HepG2 (cell line): Measurements from ENCODE around the gene GPS1. TPM values are rescaled to one million over a fixed set of nuclear protein-coding genes. Genes with fewer than 3 reads are reported as not detected.

Source experiments
- DMTF1 ChIP-seq: sonication (generic); formaldehyde crosslinking; IDR thresholded peaks from 2 replicates; pipeline ENCODE4 v1.4.0; 2020; ENCODE audit warnings: mild to moderate bottlenecking, missing genetic modification reagents
- EZH2 ChIP-seq: conservative IDR thresholded peaks from 2 replicates; pipeline ENCODE4 v1.6.1; 2012; ENCODE audit warnings: mild to moderate bottlenecking, low read depth, low read length, moderate library complexity
- JARID2 ChIP-seq: sonication (generic); formaldehyde crosslinking; IDR thresholded peaks from 2 replicates; pipeline ENCODE4 v1.8.1; 2023; ENCODE audit warnings: missing genetic modification reagents, inconsistent platforms; ENCODE audit not compliant: insufficient replicate concordance
- KDM4B ChIP-seq: sonication (generic); formaldehyde crosslinking; IDR thresholded peaks from 2 replicates; pipeline ENCODE4 v1.4.0; 2020; ENCODE audit warnings: missing genetic modification reagents
- MXD4 ChIP-seq: IDR thresholded peaks from 2 replicates; pipeline ENCODE4 v1.6.1; 2016; ENCODE audit warnings: mild to moderate bottlenecking, missing biosample characterization, missing genetic modification reagents
- PAF1 ChIP-seq: IDR thresholded peaks from 2 replicates; pipeline ENCODE4 v1.6.1; 2016; ENCODE audit warnings: missing genetic modification reagents, missing compliant biosample characterization
- RFX5 ChIP-seq: IDR thresholded peaks from 2 replicates; pipeline ENCODE4 v1.6.1; 2011; ENCODE audit warnings: low read depth, low read length, improper control_type of control experiment
- RFXAP ChIP-seq: sonication (generic); formaldehyde crosslinking; IDR thresholded peaks from 2 replicates; pipeline ENCODE4 v1.4.0; 2020; ENCODE audit warnings: missing genetic modification reagents, borderline replicate concordance
- SIX4 ChIP-seq: sonication (generic); formaldehyde crosslinking; IDR thresholded peaks from 2 replicates; pipeline ENCODE4 v1.4.0; 2020; ENCODE audit warnings: missing genetic modification reagents
- STAT5B ChIP-seq: sonication (generic); formaldehyde crosslinking; IDR thresholded peaks from 2 replicates; pipeline ENCODE4 v1.4.0; 2020; ENCODE audit warnings: missing genetic modification reagents
- XBP1 ChIP-seq: sonication (generic); formaldehyde crosslinking; IDR thresholded peaks from 2 replicates; pipeline ENCODE4 v1.5.0; 2020; ENCODE audit warnings: missing genetic modification reagents
- ZKSCAN5 ChIP-seq: sonication (generic); formaldehyde crosslinking; IDR thresholded peaks from 2 replicates; pipeline ENCODE4 v1.5.1; 2020; ENCODE audit warnings: mild to moderate bottlenecking, missing genetic modification reagents
- ZKSCAN8 ChIP-seq: IDR thresholded peaks from 2 replicates; pipeline ENCODE4 v1.6.1; 2016; ENCODE audit warnings: borderline replicate concordance, missing genetic modification reagents, missing compliant biosample characterization
- ZNF160 ChIP-seq: sonication (generic); formaldehyde crosslinking; IDR thresholded peaks from 2 replicates; pipeline ENCODE4 v1.8.0; 2022; ENCODE audit warnings: mild to moderate bottlenecking, inconsistent platforms, missing genetic modification reagents
- ZNF20 ChIP-seq: sonication (generic); formaldehyde crosslinking; IDR thresholded peaks from 2 replicates; pipeline ENCODE4 v1.4.0; 2020; ENCODE audit warnings: mild to moderate bottlenecking, moderate library complexity, missing genetic modification reagents
- ZNF646 ChIP-seq: sonication (generic); formaldehyde crosslinking; IDR thresholded peaks from 2 replicates; pipeline ENCODE4 v1.9.0; 2021; ENCODE audit warnings: mild to moderate bottlenecking, missing genetic modification reagents
- ZNF766 ChIP-seq: sonication (generic); formaldehyde crosslinking; IDR thresholded peaks from 2 replicates; pipeline ENCODE4 v1.5.0; 2020; ENCODE audit warnings: missing genetic modification reagents, borderline replicate concordance
- polyA plus RNA-seq, 8 experiments: library from polyadenylated mRNA; depleted of rRNA in 3 of 8; stranded (reverse) in 7 of 8; unstranded in 1 of 8; fragments of >200 nt; fragmentation: Illumina TruSeq in 4 of 8; extraction: Trizol in 4 of 8; gene quantifications; 2 replicates each; pipeline versions ENCODE4 v1.2.1 to v1.2.3, GENCODE V29; 2011 to 2016; ENCODE audit warnings: low read depth in 4 of 8, missing spikeins in 1 of 8, mixed read lengths in 1 of 8; ENCODE audit not compliant: insufficient read depth in 1 of 8
- total RNA-seq, 5 experiments: library from RNA; depleted of rRNA; stranded (reverse); fragments of >200 nt; fragmentation: Illumina TruSeq; extraction: Trizol; gene quantifications; 2 replicates each; pipeline ENCODE4 v1.2.3, GENCODE V29; 2016; ENCODE audit warnings: low read depth in 1 of 5
- TF ChIP-seq, protein P1 (sequence below): sonication (generic); formaldehyde crosslinking; IDR thresholded peaks from 2 replicates; pipeline ENCODE4 v1.8.1; 2023; ENCODE audit warnings: mild to moderate bottlenecking, inconsistent platforms, moderate library complexity, missing genetic modification reagents, borderline replicate concordance
- TF ChIP-seq, protein P2 (sequence below): sonication (generic); formaldehyde crosslinking; IDR thresholded peaks from 2 replicates; pipeline ENCODE4 v1.8.0; 2022; ENCODE audit warnings: missing genetic modification reagents, low read depth, mild to moderate bottlenecking, borderline replicate concordance

The GPS1 gene
- total and polyA plus RNA-seq, 2 of the 13 experiments (the other 11 are each of a cell fraction or from before 2014, with no cell fraction given), result 124 to 128 TPM

DNA sequence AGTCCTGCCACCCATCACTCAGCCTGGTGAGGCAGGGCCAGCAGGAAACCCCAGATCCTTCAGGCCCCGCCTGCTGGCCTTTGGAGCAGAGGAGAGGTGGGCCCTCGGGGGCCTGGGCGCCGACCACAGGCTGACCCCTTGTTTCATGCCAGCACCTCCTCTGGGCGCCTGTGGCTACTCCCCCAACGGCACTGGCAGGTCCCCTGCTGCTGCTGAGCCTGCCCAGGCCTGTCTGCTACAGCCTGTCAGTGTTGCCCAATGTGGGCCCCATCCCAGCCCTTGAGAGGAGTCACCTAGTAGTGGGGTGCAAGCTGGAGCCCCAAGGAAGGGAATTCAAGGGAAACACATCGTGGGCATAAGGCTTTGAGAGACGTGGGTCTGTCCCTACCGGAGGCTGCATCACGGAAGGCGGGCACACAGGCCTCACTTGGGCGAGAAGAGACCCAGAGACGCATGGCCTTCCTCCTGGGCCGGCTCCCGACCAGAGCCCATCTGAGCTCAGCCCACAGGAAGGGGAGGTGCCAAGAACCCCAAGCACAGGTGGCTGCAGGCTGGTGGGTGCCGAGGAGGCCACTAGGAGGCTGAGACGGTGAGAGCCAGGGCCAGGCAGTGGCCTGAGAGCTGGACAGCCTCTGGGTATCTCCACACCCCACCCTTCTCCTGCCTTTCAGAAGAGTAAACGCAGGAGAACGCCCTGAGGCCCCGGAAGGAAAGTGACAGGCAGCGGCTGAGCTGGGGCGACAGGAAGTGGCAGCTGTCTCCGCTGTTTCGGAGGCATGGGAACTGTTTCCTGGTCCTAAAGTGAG is 54.4 kb downstream of the GPS1 start (continued):
- TF ChIP-seq ZNF646 (CRISPR knock-in tag), result no peak
- 0 out of 2 replicates have a peak, but pooled peaks have one; percentile 57 for TF ChIP-seq ZNF766
- no peak for TF ChIP-seq ZKSCAN5 (CRISPR knock-in tag)
- TF ChIP-seq JARID2 (CRISPR knock-in tag), result no peak
- TF ChIP-seq ZNF20, result no peak
- no peak for TF ChIP-seq RFX5
- no peak for TF ChIP-seq KDM4B
- TF ChIP-seq, protein P1, sequence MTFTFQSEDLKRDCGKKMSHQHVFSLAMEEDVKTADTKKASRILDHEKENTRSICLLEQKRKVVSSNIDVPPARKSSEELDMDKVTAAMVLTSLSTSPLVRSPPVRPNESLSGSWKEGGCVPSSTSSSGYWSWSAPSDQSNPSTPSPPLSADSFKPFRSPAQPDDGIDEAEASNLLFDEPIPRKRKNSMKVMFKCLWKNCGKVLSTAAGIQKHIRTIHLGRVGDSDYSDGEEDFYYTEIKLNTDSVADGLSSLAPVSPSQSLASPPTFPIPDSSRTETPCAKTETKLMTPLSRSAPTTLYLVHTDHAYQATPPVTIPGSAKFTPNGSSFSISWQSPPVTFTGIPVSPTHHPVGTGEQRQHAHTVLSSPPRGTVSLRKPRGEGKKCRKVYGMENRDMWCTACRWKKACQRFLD (CRISPR knock-in tag), result no peak; the same call in 1 of the 2 replicates
- TF ChIP-seq DMTF1 (CRISPR knock-in tag), result no peak
- TF ChIP-seq ZNF160 (CRISPR knock-in tag), result peak; percentile 48; the same call in 1 of the 2 replicates
- peak; percentile 81; the same call in 1 of the 2 replicates for TF ChIP-seq ZKSCAN8 (CRISPR knock-in tag)
- no peak for TF ChIP-seq PAF1 (CRISPR knock-in tag)
- TF ChIP-seq, protein P2, sequence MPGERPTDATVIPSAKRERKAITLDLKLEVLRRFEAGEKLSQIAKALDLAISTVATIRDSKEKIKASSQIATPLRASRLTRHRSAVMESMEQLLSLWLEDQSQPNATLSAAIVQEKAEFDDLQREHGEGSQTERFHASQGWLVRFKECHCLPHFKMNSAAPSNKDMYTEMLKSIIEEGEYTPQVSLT, result no peak
- TF ChIP-seq SIX4 (CRISPR knock-in tag), result peak; percentile 47; the same call in 1 of the 2 replicates
- peak; percentile 70; the same call in 1 of the 2 replicates for TF ChIP-seq STAT5B (CRISPR knock-in tag)
- no peak for TF ChIP-seq EZH2
- TF ChIP-seq XBP1, result peak; percentile 70; the same call in 1 of the 2 replicates
- TF ChIP-seq RFXAP (CRISPR knock-in tag), result peak; percentile 89
- peak; percentile 94 for TF ChIP-seq MXD4 (CRISPR knock-in tag)
